ENCODE data around the gene RBBP8NL.

- TF ChIP-seq CTCF (conservative IDR thresholded peaks at IDR 0.05 in 1 of 2, IDR thresholded peaks at IDR 0.05 in 1 of 2; ENCODE audit: extremely low read depth in 1 of 2, insufficient read depth in 1 of 2, low read depth in 1 of 2, low read length in 2 of 2) (peak; percentile 16 to 66), EZH2 (IDR thresholded peaks at IDR 0.05; ENCODE audit: borderline replicate concordance, low read length) (no peak)
Observed at GRCh38 chr20:62409931-62410745, 17.2 kb downstream of the RBBP8NL start.

All from mammary epithelial cell (primary cell).